Neural progenitor cell (in vitro differentiated cells): ENCODE results near the gene CELSR1. TPM values are rescaled to one million over a fixed set of nuclear protein-coding genes. Genes with fewer than 3 reads are reported as not detected.

ENCODE experiments used
- DNase-seq: peaks from one replicate; pipeline ENCODE4 v3.0.0-alpha.2; 2016; ENCODE audit warnings: low spot score
- H2AFZ ChIP-seq: fragments of 200-600 bp; sonication (generic); replicated peaks from 2 replicates; pipeline ENCODE4 v1.6.1; 2016; ENCODE audit warnings: antibody characterized with exemption
- H3F3A ChIP-seq: fragments of 200-600 bp; sonication (generic); 2 replicates; pipeline ENCODE4 v1.6.1; 2016; ENCODE audit warnings: antibody characterized with exemption, low read depth
- H3K27ac ChIP-seq: fragments of 200-600 bp; sonication (generic); 2 replicates; pipeline ENCODE4 v1.5.1; 2016; ENCODE audit warnings: mild to moderate bottlenecking
- H3K27me3 ChIP-seq: fragments of 200-600 bp; sonication (generic); 2 replicates; pipeline ENCODE4 v1.6.1; 2016; ENCODE audit warnings: mild to moderate bottlenecking, moderate library complexity
- H3K36me3 ChIP-seq: fragments of 200-600 bp; sonication (generic); 2 replicates; pipeline ENCODE4 v1.5.1; 2016
- H3K4me1 ChIP-seq: fragments of 200-600 bp; sonication (generic); 2 replicates; pipeline ENCODE4 v1.6.1; 2016; ENCODE audit warnings: mixed run types
- H3K4me2 ChIP-seq: fragments of 200-600 bp; sonication (generic); 2 replicates; pipeline ENCODE4 v1.6.1; 2016
- H3K4me3 ChIP-seq: fragments of 200-600 bp; sonication (generic); 2 replicates; pipeline ENCODE4 v1.5.1; 2016
- H3K79me2 ChIP-seq: fragments of 200-600 bp; sonication (generic); 2 replicates; pipeline ENCODE4 v1.6.1; 2016; ENCODE audit warnings: low read depth
- H3K9ac ChIP-seq: fragments of 200-600 bp; sonication (generic); 2 replicates; pipeline ENCODE4 v1.6.1; 2016
- H3K9me3 ChIP-seq: fragments of 200-600 bp; sonication (generic); 2 replicates; pipeline ENCODE4 v1.5.1; 2016; ENCODE audit warnings: low read depth
- H4K20me1 ChIP-seq: fragments of 200-600 bp; sonication (generic); 2 replicates; pipeline ENCODE4 v1.6.1; 2016; ENCODE audit warnings: low read depth
- H3K27ac Mint-ChIP-seq: 3 replicates; pipeline ENCODE4 v1.8.0; 2021; ENCODE audit warnings: mixed read lengths
- H3K27me3 Mint-ChIP-seq: 2 replicates; pipeline ENCODE4 v1.8.0; 2022; ENCODE audit warnings: low read depth, mild to moderate bottlenecking, inconsistent platforms, moderate library complexity, mixed read lengths; ENCODE audit not compliant: insufficient read depth
- H3K36me3 Mint-ChIP-seq: 3 replicates; pipeline ENCODE4 v1.8.0; 2021; ENCODE audit warnings: mixed read lengths
- H3K4me1 Mint-ChIP-seq: 3 replicates; pipeline ENCODE4 v1.8.0; 2021; ENCODE audit warnings: mixed read lengths
- H3K4me3 Mint-ChIP-seq: 3 replicates; pipeline ENCODE4 v1.8.0; 2021; ENCODE audit warnings: mild to moderate bottlenecking, moderate library complexity, mixed read lengths
- H3K9me3 Mint-ChIP-seq: 3 replicates; pipeline ENCODE4 v1.8.0; 2020; ENCODE audit warnings: mixed read lengths
- EZH2 ChIP-seq: fragments of 200-600 bp; sonication (generic); IDR thresholded peaks from 2 replicates; pipeline ENCODE4 v1.6.1; 2017; ENCODE audit warnings: antibody characterized with exemption, mild to moderate bottlenecking, moderate library complexity
- EZH2phosphoT487 ChIP-seq: fragments of 200-600 bp; sonication (generic); IDR thresholded peaks from 2 replicates; pipeline ENCODE4 v1.6.1; 2017; ENCODE audit warnings: antibody characterized with exemption
- total RNA-seq: library from RNA; depleted of rRNA; stranded (reverse); fragments of >200 nt; gene quantifications from 2 replicates; pipeline ENCODE4 v1.2.3, GENCODE V29; 2015; ENCODE audit warnings: low replicate concordance
- TF ChIP-seq, protein P1 (sequence below): fragments of 200-600 bp; sonication (generic); IDR thresholded peaks from 2 replicates; pipeline ENCODE4 v1.5.1; 2017; ENCODE audit warnings: antibody characterized with exemption, mild to moderate bottlenecking

CELSR1 gene
- total RNA-seq, 1 donor from 2014 or later: 12.3 TPM

DNA sequence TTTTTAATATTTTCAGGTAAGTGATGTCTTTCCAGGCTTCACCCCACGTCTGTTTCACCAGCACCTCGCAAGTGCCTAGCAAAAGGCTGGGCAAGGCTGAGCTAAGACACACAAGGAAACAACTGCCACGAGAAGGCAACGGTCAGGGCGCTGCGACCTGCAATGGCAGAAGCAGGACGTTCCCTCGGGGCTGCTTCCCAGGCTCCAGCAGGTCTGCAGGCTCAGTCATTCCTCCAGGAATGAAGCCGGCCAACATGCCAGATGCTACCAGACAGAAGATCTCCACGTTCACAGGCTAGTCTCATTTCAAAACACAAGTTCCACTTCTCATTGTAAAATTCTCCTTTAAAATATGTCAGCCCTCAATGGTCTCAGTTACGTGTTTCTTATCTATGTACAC lies 45.5 kb downstream of the CELSR1 start:
- Mint-ChIP-seq H3K9me3 (peaks cover 2% of the 10 kb centered on the region), H3K4me1 (peaks cover 6% of the 10 kb centered on the region), H3K4me3 (no peak overlapping the region), H3K27me3 (peaks cover 6% of the 10 kb centered on the region), H3K27ac (no peak overlapping the region), H3K36me3 (peaks cover 5% of the 10 kb centered on the region)
- no peaks in the 10 kb centered on the region for H4K20me1 ChIP-seq
- H2AFZ ChIP-seq: no peak overlapping the region
- DNase-seq: no peak
- H3F3A ChIP-seq: no peaks in the 10 kb centered on the region
- H3K27me3 ChIP-seq: no peaks in the 10 kb centered on the region
- H3K36me3 ChIP-seq: no peaks in the 10 kb centered on the region
- H3K9ac ChIP-seq: no peak overlapping the region
- no peak overlapping the region for H3K4me2 ChIP-seq
- H3K4me3 ChIP-seq: no peak overlapping the region
- TF ChIP-seq EZH2: no peak
- no peak for TF ChIP-seq EZH2phosphoT487
- TF ChIP-seq, protein P1, sequence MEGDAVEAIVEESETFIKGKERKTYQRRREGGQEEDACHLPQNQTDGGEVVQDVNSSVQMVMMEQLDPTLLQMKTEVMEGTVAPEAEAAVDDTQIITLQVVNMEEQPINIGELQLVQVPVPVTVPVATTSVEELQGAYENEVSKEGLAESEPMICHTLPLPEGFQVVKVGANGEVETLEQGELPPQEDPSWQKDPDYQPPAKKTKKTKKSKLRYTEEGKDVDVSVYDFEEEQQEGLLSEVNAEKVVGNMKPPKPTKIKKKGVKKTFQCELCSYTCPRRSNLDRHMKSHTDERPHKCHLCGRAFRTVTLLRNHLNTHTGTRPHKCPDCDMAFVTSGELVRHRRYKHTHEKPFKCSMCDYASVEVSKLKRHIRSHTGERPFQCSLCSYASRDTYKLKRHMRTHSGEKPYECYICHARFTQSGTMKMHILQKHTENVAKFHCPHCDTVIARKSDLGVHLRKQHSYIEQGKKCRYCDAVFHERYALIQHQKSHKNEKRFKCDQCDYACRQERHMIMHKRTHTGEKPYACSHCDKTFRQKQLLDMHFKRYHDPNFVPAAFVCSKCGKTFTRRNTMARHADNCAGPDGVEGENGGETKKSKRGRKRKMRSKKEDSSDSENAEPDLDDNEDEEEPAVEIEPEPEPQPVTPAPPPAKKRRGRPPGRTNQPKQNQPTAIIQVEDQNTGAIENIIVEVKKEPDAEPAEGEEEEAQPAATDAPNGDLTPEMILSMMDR: no peak
- peaks cover 5% of the 10 kb centered on the region for H3K4me1 ChIP-seq
- no peak overlapping the region for H3K27ac ChIP-seq
- H3K79me2 ChIP-seq: no peaks in the 10 kb centered on the region
- no peaks in the 10 kb centered on the region for H3K9me3 ChIP-seq

DNA sequence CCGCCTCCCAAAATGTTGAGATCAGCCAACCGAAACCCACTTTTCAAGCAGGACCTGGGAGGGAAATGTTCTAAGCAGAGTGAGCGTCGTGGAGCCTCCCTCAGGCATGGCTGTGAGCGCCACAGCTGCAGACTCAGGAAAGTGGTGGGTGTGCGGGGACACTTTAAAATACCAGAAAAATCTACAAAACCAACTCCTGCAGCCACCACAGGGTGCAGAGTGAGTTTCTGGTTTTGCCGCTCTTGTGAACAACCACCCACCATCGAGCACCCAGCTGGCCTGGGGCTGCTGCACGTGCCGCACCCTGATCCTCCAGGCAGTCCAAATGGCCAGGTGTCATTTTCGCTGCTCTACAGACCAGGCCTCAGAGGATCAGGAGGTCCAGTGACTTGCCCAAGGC lies 46.9 kb downstream of the CELSR1 start:
- Histone ChIP-seq H3K4me3 (no peak overlapping the region), H2AFZ (no peak overlapping the region), H3K79me2 (no peaks in the 10 kb centered on the region), H3F3A (no peaks in the 10 kb centered on the region), H3K27me3 (no peaks in the 10 kb centered on the region), H3K4me2 (no peak overlapping the region), H4K20me1 (no peaks in the 10 kb centered on the region), H3K27ac (no peak overlapping the region), H3K9me3 (no peaks in the 10 kb centered on the region), H3K9ac (no peak overlapping the region), H3K4me1 (peaks cover 6% of the 10 kb centered on the region), H3K36me3 (no peaks in the 10 kb centered on the region)
- Mint-ChIP-seq H3K4me3 (no peak overlapping the region), H3K4me1 (peaks cover 11% of the 10 kb centered on the region), H3K27me3 (peaks cover 6% of the 10 kb centered on the region), H3K27ac (peak overlapping the region; percentile 46), H3K36me3 (peaks cover 5% of the 10 kb centered on the region), H3K9me3 (peaks cover 2% of the 10 kb centered on the region)
- no peak for DNase-seq
- TF ChIP-seq, protein P1: no peak
- TF ChIP-seq EZH2: no peak
- no peak for TF ChIP-seq EZH2phosphoT487

DNA sequence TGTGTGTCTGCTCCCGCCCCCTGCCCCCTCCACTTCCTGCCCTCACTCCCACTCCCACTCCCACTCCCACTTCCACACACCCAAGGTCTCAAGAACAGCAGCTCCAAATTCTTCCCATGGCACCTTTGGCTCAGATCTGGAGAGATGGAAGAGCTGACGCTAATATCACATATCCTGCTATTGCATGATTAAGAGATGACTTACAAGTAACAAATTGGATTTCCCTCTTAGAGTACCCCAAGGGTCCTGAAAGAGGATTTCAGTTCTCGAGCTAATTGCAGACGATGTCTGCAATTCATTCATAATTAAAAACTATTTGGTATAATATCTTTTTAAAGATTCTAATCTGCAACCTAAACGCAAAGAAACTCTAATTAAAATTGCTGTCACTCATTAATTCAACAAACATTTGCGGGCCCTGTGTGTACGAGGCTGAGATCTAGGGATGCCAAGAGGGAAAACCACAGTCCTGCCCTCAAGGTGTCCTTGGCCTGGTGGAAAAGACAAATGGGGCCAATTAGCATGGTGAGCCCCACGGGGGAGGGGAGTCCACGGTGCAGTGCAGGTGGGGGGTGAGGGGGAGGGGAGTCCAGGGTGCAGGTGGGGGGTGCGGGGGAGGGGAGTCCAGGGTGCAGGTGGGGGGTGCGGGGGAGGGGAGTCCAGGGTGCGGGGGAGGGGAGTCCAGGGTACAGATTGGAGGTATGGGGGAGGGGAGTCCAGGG lies 50.3 kb downstream of the CELSR1 start:
- no peak for DNase-seq
- H2AFZ ChIP-seq: no peak overlapping the region
- TF ChIP-seq EZH2phosphoT487: no peak
- TF ChIP-seq, protein P1: no peak
- no peak overlapping the region for H3K4me3 ChIP-seq
- peaks cover 19% of the 10 kb centered on the region for H3K4me1 ChIP-seq
- no peak overlapping the region for H3K27ac ChIP-seq
- H3K27me3 Mint-ChIP-seq: peaks cover 6% of the 10 kb centered on the region
- no peaks in the 10 kb centered on the region for H3K27me3 ChIP-seq
- H3K36me3 Mint-ChIP-seq: peaks cover 6% of the 10 kb centered on the region
- no peak overlapping the region for H3K27ac Mint-ChIP-seq
- H3K4me2 ChIP-seq: no peak overlapping the region
- H4K20me1 ChIP-seq: peaks cover 3% of the 10 kb centered on the region
- no peak overlapping the region for H3K9ac ChIP-seq
- peaks cover 5% of the 10 kb centered on the region for H3F3A ChIP-seq
- no peak overlapping the region for H3K4me3 Mint-ChIP-seq
- H3K4me1 Mint-ChIP-seq: peaks cover 34% of the 10 kb centered on the region
- H3K9me3 Mint-ChIP-seq: peaks cover 8% of the 10 kb centered on the region
- H3K9me3 ChIP-seq: peaks cover 3% of the 10 kb centered on the region
- no peaks in the 10 kb centered on the region for H3K79me2 ChIP-seq
- no peaks in the 10 kb centered on the region for H3K36me3 ChIP-seq
